PFSK-1 (cell line): Measurements from ENCODE around the gene ATIC.

Experiments
- FOXP2 ChIP-seq: optimal IDR thresholded peaks from 2 replicates; pipeline ENCODE3; 2011; ENCODE audit warnings: borderline replicate concordance, control low read depth, inconsistent platforms; ENCODE audit not compliant: insufficient read depth; ENCODE audit errors: extremely low read length, extremely low read depth
- POLR2AphosphoS5 ChIP-seq: IDR thresholded peaks from 2 replicates; pipeline ENCODE4 v1.6.1; 2012; ENCODE audit warnings: low read depth, mild to moderate bottlenecking, control low read depth, low read length, moderate library complexity
- SIN3A ChIP-seq: IDR thresholded peaks from 2 replicates; pipeline ENCODE4 v1.6.1; 2012; ENCODE audit warnings: mild to moderate bottlenecking, low read length, moderate library complexity, borderline replicate concordance; ENCODE audit not compliant: insufficient read depth
- TAF1 ChIP-seq: IDR thresholded peaks from 2 replicates; pipeline ENCODE4 v1.6.1; 2012; ENCODE audit warnings: low read length, control low read depth, borderline replicate concordance; ENCODE audit not compliant: insufficient read depth
- TF ChIP-seq, protein P1 (sequence below), 2 experiments: IDR thresholded peaks; 2 replicates each; pipeline versions ENCODE4 v1.6.1 to v1.8.0; 2011 to 2012; ENCODE audit warnings: low read depth in 2 of 2, low read length in 2 of 2, control low read depth in 1 of 2, inconsistent platforms in 1 of 2, mild to moderate bottlenecking in 1 of 2, moderate library complexity in 1 of 2; ENCODE audit not compliant: insufficient read depth in 1 of 2

ATIC gene

DNA sequence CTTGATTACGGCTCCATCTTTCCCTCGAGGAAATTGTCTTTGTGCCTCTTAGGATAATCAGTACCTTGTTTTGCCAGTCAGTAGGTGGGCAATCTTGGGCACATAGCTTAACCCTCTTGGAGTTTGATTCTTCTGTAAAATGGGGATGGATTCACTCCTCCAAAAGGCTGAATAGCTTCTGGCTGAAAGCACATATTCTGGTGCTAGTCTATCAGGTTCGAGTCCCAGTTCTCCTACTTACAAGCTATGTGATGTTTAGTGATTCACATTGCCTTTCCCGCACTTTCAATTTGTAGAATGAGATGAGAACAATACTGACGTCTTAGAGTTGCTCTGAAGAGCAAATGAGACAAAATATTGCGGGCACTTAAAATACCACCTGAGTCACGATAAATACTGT, 43.9 kb downstream of the ATIC start:
- TF ChIP-seq, protein P1, sequence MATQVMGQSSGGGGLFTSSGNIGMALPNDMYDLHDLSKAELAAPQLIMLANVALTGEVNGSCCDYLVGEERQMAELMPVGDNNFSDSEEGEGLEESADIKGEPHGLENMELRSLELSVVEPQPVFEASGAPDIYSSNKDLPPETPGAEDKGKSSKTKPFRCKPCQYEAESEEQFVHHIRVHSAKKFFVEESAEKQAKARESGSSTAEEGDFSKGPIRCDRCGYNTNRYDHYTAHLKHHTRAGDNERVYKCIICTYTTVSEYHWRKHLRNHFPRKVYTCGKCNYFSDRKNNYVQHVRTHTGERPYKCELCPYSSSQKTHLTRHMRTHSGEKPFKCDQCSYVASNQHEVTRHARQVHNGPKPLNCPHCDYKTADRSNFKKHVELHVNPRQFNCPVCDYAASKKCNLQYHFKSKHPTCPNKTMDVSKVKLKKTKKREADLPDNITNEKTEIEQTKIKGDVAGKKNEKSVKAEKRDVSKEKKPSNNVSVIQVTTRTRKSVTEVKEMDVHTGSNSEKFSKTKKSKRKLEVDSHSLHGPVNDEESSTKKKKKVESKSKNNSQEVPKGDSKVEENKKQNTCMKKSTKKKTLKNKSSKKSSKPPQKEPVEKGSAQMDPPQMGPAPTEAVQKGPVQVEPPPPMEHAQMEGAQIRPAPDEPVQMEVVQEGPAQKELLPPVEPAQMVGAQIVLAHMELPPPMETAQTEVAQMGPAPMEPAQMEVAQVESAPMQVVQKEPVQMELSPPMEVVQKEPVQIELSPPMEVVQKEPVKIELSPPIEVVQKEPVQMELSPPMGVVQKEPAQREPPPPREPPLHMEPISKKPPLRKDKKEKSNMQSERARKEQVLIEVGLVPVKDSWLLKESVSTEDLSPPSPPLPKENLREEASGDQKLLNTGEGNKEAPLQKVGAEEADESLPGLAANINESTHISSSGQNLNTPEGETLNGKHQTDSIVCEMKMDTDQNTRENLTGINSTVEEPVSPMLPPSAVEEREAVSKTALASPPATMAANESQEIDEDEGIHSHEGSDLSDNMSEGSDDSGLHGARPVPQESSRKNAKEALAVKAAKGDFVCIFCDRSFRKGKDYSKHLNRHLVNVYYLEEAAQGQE (IDR thresholded peaks at IDR 0.05; ENCODE audit: insufficient read depth in 1 of 2, low read depth in 2 of 2, low read length in 2 of 2): no peak
- TF ChIP-seq POLR2AphosphoS5 (no peak), TAF1 (no peak), FOXP2 (no peak), SIN3A (no peak)

DNA sequence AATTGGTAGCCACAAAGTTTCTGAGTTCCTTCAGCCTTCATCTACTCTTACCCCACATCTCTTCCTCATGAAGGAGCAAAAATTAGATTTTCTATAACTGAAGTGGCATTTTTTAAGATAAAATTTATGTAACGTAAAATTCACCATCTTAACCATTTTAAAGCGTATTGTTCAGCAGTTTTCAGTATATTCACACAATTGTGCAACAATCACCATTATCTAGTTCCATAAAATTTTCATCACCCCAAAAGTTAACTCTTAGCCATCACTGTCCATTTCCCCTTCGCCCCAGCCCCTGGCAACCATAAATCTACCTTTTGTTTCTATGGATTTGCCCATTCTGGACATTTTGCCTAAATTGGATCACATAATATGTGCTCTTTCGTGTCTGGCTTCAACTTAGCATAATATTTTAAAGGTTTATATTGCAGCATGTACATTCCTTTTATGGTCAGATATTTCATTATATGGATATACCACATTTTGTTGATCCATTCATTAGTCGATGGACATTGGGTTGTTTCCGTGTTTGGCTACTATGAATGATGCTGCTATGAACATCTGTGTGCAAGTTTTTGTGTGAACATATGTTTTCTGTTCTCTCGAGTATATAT, 44.6 kb downstream of the ATIC start:
- TF ChIP-seq SIN3A (no peak), POLR2AphosphoS5 (no peak), TAF1 (no peak), FOXP2 (no peak)
- TF ChIP-seq, protein P1 (IDR thresholded peaks at IDR 0.05; ENCODE audit: insufficient read depth in 1 of 2, low read depth in 2 of 2, low read length in 2 of 2): no peak

DNA sequence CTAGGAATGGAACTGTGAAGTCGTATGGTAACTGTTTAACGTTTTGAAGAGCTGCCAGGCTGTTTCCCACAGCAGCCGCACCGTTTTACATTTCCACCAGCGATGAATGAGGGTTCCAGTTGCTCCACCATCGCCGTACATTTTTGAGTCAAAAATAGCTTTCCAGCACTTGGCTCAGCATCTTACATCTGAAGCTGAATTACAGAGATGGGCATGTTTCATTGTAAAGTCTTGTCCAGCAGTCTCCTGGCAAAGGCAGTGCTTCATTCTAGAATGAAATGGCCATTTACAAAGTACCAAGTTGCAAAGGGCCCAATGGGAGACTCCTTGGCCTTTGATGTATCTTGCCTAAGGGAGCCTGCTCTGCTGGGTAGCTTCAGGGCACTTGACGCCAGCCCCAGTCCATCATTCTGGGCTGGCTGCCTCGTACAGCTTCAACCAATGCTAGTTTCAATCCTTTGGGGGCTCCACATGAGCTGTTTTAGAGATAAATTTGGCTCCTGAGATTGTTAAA, 45.1 kb downstream of the ATIC start:
- no peak for TF ChIP-seq SIN3A
- no peak for TF ChIP-seq TAF1
- TF ChIP-seq FOXP2: no peak
- TF ChIP-seq POLR2AphosphoS5: no peak
- TF ChIP-seq, protein P1 (IDR thresholded peaks at IDR 0.05; ENCODE audit: insufficient read depth in 1 of 2, low read depth in 2 of 2, low read length in 2 of 2): no peak

DNA sequence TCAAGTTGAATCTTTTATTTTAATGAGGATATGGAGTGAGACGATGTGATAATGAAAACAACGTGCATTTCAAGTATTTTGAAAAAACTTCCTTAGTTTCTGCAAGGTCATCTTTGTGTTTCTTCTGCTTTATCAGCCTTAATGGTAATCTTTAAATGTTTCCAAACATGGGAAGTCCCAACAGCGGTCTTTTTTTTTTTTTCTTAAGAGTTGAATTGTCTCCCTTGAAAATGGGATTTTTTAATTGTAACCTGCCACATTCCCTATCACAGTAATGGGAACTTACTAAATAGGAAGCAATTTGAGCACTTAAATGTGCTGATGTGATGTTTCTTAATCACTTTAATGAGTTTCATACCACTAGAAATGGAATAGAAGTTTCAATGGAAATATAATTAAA, 45.8 kb downstream of the ATIC start:
- TF ChIP-seq FOXP2: no peak

DNA sequence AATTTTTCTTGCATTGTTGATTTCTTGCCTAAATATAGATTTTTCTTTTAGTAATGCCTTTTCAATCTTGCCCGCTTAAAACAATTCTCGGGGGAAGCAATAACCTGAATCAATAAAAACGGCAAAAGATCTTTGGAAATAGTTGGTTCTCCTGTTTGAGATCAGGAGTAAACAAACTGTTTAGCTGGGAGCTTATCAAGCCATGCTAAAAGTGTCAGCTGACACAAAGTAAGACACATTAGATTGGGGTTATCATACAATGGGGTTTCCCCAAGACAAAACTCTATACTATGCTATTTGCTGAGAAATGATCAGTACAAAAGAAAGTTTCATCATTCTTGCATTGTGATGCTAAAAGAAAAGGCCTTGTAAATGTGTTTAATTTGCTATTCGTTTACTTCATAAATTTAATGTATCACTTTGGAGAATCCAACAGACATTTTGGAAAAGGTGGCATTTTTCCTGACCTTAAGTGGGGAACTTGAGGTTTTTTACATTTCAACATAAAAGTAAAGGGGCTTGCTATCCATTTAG, 46.5 kb downstream of the ATIC start:
- TF ChIP-seq, protein P1 (IDR thresholded peaks at IDR 0.05; ENCODE audit: insufficient read depth in 1 of 2, low read depth in 2 of 2, low read length in 2 of 2): no peak
- TF ChIP-seq SIN3A (no peak), POLR2AphosphoS5 (no peak), TAF1 (no peak), FOXP2 (no peak)
